Thyroid gland (tissue), 4 donors: ENCODE data around the gene PRRG1. TPM values are rescaled to one million over a fixed set of nuclear protein-coding genes. Genes with fewer than 3 reads are reported as not detected.
"Not testable (repeated sequence)": the region's sequence is repeated elsewhere in the genome, so short reads cannot be mapped to it uniquely, and the experiment has no call there.

ENCODE experiments used
- DNase-seq, 2 donors: peaks; one replicate each; pipeline ENCODE4 v3.0.0-alpha.2; 2019
- H3K27ac ChIP-seq, 3 donors: fragments of 200-600 bp; sonication (generic); 1 replicate in 2 of 3; 2 replicates in 1 of 3; pipeline ENCODE4 v1.5.1; 2016 to 2019; ENCODE audit warnings: mild to moderate bottlenecking in 1 of 3, moderate library complexity in 1 of 3
- H3K27me3 ChIP-seq: fragments of 200-600 bp; sonication (generic); one replicate; pipeline ENCODE4 v1.5.1; 2019
- H3K36me3 ChIP-seq, 2 donors: fragments of 200-600 bp; sonication (generic); one replicate each; pipeline ENCODE4 v1.5.1; 2016 to 2019
- H3K4me1 ChIP-seq, 2 donors: fragments of 200-600 bp; sonication (generic); one replicate each; pipeline ENCODE4 v1.5.1; 2017 to 2019
- H3K4me3 ChIP-seq, 3 donors: fragments of 200-600 bp; sonication (generic); replicated peaks in 1 of 3; 1 replicate in 2 of 3; 2 replicates in 1 of 3; pipeline ENCODE4 v1.5.1; 2016; ENCODE audit warnings: mild to moderate bottlenecking in 1 of 3
- H3K9me3 ChIP-seq: fragments of 200-600 bp; sonication (generic); one replicate; pipeline ENCODE4 v1.5.1; 2017
- CTCF ChIP-seq, 6 experiments: fragments of 200-600 bp in 3 of 6; fragments of 450-650 bp in 3 of 6; sonication (generic) in 3 of 6; IDR thresholded peaks; one replicate each; pipeline ENCODE4 v1.5.1; 2016 to 2019; ENCODE audit warnings: antibody characterized with exemption in 6 of 6, mild to moderate bottlenecking in 2 of 6, inconsistent platforms in 1 of 6, moderate library complexity in 1 of 6
- POLR2A ChIP-seq, 2 donors: fragments of 450-650 bp; IDR thresholded peaks; one replicate each; pipeline ENCODE4 v1.6.1; 2017; ENCODE audit warnings: antibody characterized with exemption in 2 of 2, mild to moderate bottlenecking in 2 of 2, moderate library complexity in 1 of 2
- WGBS, 2 donors: methylation state at CpG; one replicate each; pipeline ENCODE4 v1.1.5; 2017; 5-methylcytosine and 5-hydroxymethylcytosine counted together
- intact Hi-C: fragments of 100-400 bp; cut with DNase I; formaldehyde crosslinking; loops from one replicate; pipeline ENCODE4 v1.15.1; 2023
- total RNA-seq, 4 donors: library from RNA; depleted of rRNA; stranded (reverse); fragments of >200 nt; gene quantifications; one replicate each; pipeline ENCODE4 v1.2.3, GENCODE V29; 2016

Gene PRRG1
- total RNA-seq, 4 donors from 2014 or later: 23.7 to 28.5 (median 24.0) TPM

DNA sequence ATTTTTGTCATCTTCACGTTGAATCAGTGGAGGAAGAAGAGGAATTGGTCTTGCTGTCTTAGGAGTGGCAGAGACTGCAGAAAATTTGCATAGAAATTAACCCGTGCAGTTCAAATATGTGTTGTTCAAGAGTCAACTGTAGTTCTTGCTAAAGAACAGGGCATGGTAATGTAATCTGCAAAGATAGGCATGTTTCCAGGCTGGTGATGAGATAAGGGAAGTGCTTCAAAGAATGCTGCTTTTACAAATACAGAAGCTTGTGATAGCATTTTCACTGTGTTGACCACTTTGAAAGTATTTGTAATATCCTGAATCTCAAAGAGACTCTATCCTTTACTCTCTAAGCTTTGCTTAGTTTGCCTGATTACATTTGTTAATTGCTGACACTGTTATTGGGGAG is 60.1 kb downstream of the PRRG1 start:
- Histone ChIP-seq H3K27ac (no peak overlapping the region), H3K27me3 (no peaks in the 10 kb centered on the region), H3K36me3 (no peaks in the 10 kb centered on the region), H3K4me3 (no peak overlapping the region), H3K4me1 (no peaks in the 10 kb centered on the region), H3K9me3 (no peaks in the 10 kb centered on the region)
- TF ChIP-seq POLR2A (IDR thresholded peaks at IDR 0.05) (no peak), CTCF (IDR thresholded peaks at IDR 0.05) (no peak)
- WGBS, 2 donors: 66 to 78% methylated on average over 2 of the region's 2 CpGs
- no peak for DNase-seq
- intact Hi-C loops: no loop called here

- Histone ChIP-seq H3K27me3 (no peaks in the 10 kb centered on the region), H3K4me3 (no peak overlapping the region), H3K9me3 (no peaks in the 10 kb centered on the region), H3K27ac (no peak overlapping the region), H3K4me1 (no peaks in the 10 kb centered on the region), H3K36me3 (no peaks in the 10 kb centered on the region)
- DNase-seq: no peak
- intact Hi-C loops: no loop called here
- TF ChIP-seq CTCF (IDR thresholded peaks at IDR 0.05) (no peak), POLR2A (IDR thresholded peaks at IDR 0.05) (no peak)
Measured at GRCh38 chrX:37420185-37420584, 71.0 kb downstream of the PRRG1 start.

DNA sequence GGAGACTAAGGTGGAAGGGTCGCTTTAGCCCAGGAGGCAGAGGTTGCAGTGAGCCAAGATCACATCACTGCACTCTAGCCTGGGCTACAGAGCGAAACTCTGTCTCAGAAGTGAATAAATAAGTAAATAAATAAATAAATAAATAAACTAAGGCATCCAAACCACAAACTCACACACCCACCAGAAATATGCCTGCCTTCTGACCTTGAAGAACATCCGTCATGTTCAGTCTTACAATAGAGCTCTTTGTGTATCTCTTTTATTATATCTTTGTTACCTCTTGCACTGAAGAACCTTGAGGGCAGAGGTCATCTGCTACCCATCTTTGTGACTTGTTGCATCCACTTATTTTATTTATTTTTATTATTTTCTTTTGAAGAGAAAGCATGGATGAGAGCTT is 71.6 kb downstream of the PRRG1 start:
- H3K4me1 ChIP-seq: no peaks in the 10 kb centered on the region
- intact Hi-C loops: no loop called here
- WGBS, 2 donors: 96 to 99% methylated on average over 3 of the region's 3 CpGs
- no peak overlapping the region for H3K27ac ChIP-seq
- no peak for TF ChIP-seq CTCF (IDR thresholded peaks at IDR 0.05)
- no peak for TF ChIP-seq POLR2A (IDR thresholded peaks at IDR 0.05)
- H3K9me3 ChIP-seq: no peaks in the 10 kb centered on the region
- DNase-seq: no peak
- no peaks in the 10 kb centered on the region for H3K36me3 ChIP-seq
- no peaks in the 10 kb centered on the region for H3K27me3 ChIP-seq
- H3K4me3 ChIP-seq: no peak overlapping the region

GRCh38 chrX:37424000-37424429 is 74.9 kb downstream of the PRRG1 start:
- H3K9me3 ChIP-seq: no peaks in the 10 kb centered on the region
- H3K27ac ChIP-seq: no peak overlapping the region
- TF ChIP-seq POLR2A (IDR thresholded peaks at IDR 0.05) (no peak), CTCF (IDR thresholded peaks at IDR 0.05) (no peak)
- no peak for DNase-seq
- H3K4me3 ChIP-seq: no peak overlapping the region
- H3K27me3 ChIP-seq: no peaks in the 10 kb centered on the region
- no peaks in the 10 kb centered on the region for H3K4me1 ChIP-seq
- intact Hi-C loops: no loop called here
- no peaks in the 10 kb centered on the region for H3K36me3 ChIP-seq

GRCh38 chrX:37425370-37425769 is 76.2 kb downstream of the PRRG1 start:
- intact Hi-C loops: no loop called here
- 78 to 93% methylated on average over 1 of the region's 1 CpG for WGBS, 2 donors
- Histone ChIP-seq H3K27ac (no peak overlapping the region), H3K36me3 (no peaks in the 10 kb centered on the region), H3K27me3 (no peaks in the 10 kb centered on the region), H3K4me1 (no peaks in the 10 kb centered on the region), H3K9me3 (no peaks in the 10 kb centered on the region), H3K4me3 (no peak overlapping the region)
- TF ChIP-seq POLR2A (IDR thresholded peaks at IDR 0.05) (no peak), CTCF (IDR thresholded peaks at IDR 0.05) (no peak)
- DNase-seq: no peak

DNA sequence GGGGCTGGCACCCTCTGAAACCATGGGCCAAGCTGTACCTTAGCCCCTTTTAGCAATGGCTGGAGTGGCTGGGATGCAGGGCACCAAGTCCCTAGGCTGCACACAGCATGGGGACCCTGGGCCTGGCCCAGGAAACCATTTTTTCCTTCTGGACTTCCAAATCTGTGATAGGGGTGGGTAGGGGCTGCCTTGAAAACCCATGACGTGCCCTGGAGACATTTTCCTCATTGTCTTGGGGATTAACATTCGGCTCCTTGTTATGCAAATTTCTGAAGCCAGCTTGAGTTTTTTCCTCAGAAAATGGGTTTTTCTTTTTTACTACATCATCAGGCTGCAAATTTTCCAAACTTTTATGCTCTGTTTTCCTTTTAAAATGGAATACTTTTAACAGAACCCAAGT is 79.8 kb downstream of the PRRG1 start:
- intact Hi-C loops, H3K27me3 ChIP-seq, H3K36me3 ChIP-seq, H3K4me1 ChIP-seq, DNase-seq, H3K4me3 ChIP-seq, H3K27ac ChIP-seq, H3K9me3 ChIP-seq: not testable (repeated sequence)
- WGBS, 2 donors: 79 to 84% methylated on average over 2 of the region's 2 CpGs
